Smooth muscle cell (in vitro differentiated cells): Measurements from ENCODE around the gene GART. TPM values are rescaled to one million over a fixed set of nuclear protein-coding genes. Genes with fewer than 3 reads are reported as not detected.

Source experiments
- DNase-seq: peaks from one replicate; lab custom pipeline; 2025; ENCODE audit not compliant: unreplicated experiment; lab: John Stamatoyannopoulos, UW
- H2AFZ ChIP-seq: fragments of 200-600 bp; sonication (generic); 2 replicates; pipeline ENCODE4 v1.6.0; 2016; ENCODE audit warnings: antibody characterized with exemption, low read depth, mild to moderate bottlenecking
- H3F3A ChIP-seq: fragments of 200-600 bp; sonication (generic); 2 replicates; pipeline ENCODE4 v1.6.0; 2017; ENCODE audit warnings: antibody characterized with exemption, low read depth
- H3K27ac ChIP-seq: fragments of 200-600 bp; sonication (generic); 2 replicates; pipeline ENCODE4 v1.5.1; 2016; ENCODE audit warnings: low read depth, mild to moderate bottlenecking
- H3K27me3 ChIP-seq: fragments of 200-600 bp; sonication (generic); 2 replicates; pipeline ENCODE4 v1.6.1; 2016; ENCODE audit warnings: low read depth, mild to moderate bottlenecking
- H3K36me3 ChIP-seq: fragments of 200-600 bp; sonication (generic); 2 replicates; pipeline ENCODE4 v1.5.1; 2016; ENCODE audit warnings: low read depth
- H3K4me1 ChIP-seq: fragments of 200-600 bp; sonication (generic); 2 replicates; pipeline ENCODE4 v1.5.1; 2016; ENCODE audit warnings: low read depth
- H3K4me2 ChIP-seq: fragments of 200-600 bp; sonication (generic); 2 replicates; pipeline ENCODE4 v1.6.0; 2016; ENCODE audit warnings: mild to moderate bottlenecking
- H3K4me3 ChIP-seq: fragments of 200-600 bp; sonication (generic); 2 replicates; pipeline ENCODE4 v1.5.1; 2016; ENCODE audit warnings: mild to moderate bottlenecking
- H3K79me2 ChIP-seq: fragments of 200-600 bp; sonication (generic); 2 replicates; pipeline ENCODE4 v1.6.0; 2016; ENCODE audit warnings: low read depth, mild to moderate bottlenecking
- H3K9ac ChIP-seq: fragments of 200-600 bp; sonication (generic); 2 replicates; pipeline ENCODE4 v1.6.0; 2016; ENCODE audit warnings: low read depth
- H3K9me3 ChIP-seq: fragments of 200-600 bp; sonication (generic); replicated peaks from 2 replicates; pipeline ENCODE4 v1.5.1; 2016; ENCODE audit warnings: low read depth
- H4K20me1 ChIP-seq: fragments of 200-600 bp; sonication (generic); 2 replicates; pipeline ENCODE4 v1.6.0; 2016; ENCODE audit warnings: low read depth
- CTCF ChIP-seq: fragments of 200-600 bp; sonication (generic); IDR thresholded peaks from 2 replicates; pipeline ENCODE4 v1.5.1; 2017; ENCODE audit warnings: borderline replicate concordance, mild to moderate bottlenecking, antibody characterized with exemption; ENCODE audit not compliant: insufficient read depth, poor library complexity, severe bottlenecking
- WGBS: methylation state at CpG from one replicate; pipeline ENCODE4 v1.1.7; 2016; ENCODE audit warnings: low lambda C conversion rate; 5-methylcytosine and 5-hydroxymethylcytosine counted together
- polyA plus RNA-seq: library from polyadenylated mRNA; unstranded; fragments of >200 nt; fragmentation: Nextera tagmentation; extraction: Ambion mirVana; gene quantifications from 2 replicates; pipeline ENCODE4 v1.2.1, GENCODE V29; 2016
- total RNA-seq: library from RNA; depleted of rRNA; stranded (reverse); fragments of >200 nt; gene quantifications from 2 replicates; pipeline ENCODE4 v1.2.3, GENCODE V29; 2014

GART gene
- total and polyA plus RNA-seq, 2 experiments from 2014 or later, result 29.0 to 38.3 TPM

GRCh38 chr21:33568448-33568847 lies 26.5 kb upstream of the GART start:
- H3K4me2 ChIP-seq, result no peak overlapping the region
- H3F3A ChIP-seq, result peaks cover 50% of the 10 kb centered on the region
- H3K27me3 ChIP-seq, result no peaks in the 10 kb centered on the region
- peaks cover 58% of the 10 kb centered on the region for H3K79me2 ChIP-seq
- no peak for DNase-seq
- H2AFZ ChIP-seq, result no peak overlapping the region
- peaks cover 23% of the 10 kb centered on the region for H3K36me3 ChIP-seq
- peak overlapping the region; percentile 23 for H3K27ac ChIP-seq
- peaks cover 93% of the 10 kb centered on the region for H4K20me1 ChIP-seq
- H3K9ac ChIP-seq, result no peak overlapping the region
- H3K4me3 ChIP-seq, result no peak overlapping the region
- H3K9me3 ChIP-seq, result no peaks in the 10 kb centered on the region
- 99% methylated on average over 2 of the region's 2 CpGs for WGBS
- H3K4me1 ChIP-seq, result no peaks in the 10 kb centered on the region
- no peak for TF ChIP-seq CTCF

GRCh38 chr21:33567914-33568313 lies 26.0 kb upstream of the GART start:
- H3K79me2 ChIP-seq, result peaks cover 63% of the 10 kb centered on the region

GRCh38 chr21:33566514-33566913 lies 24.6 kb upstream of the GART start:
- no peaks in the 10 kb centered on the region for H3K4me1 ChIP-seq
- no peak overlapping the region for H3K9ac ChIP-seq
- peaks cover 73% of the 10 kb centered on the region for H3K79me2 ChIP-seq
- H3K9me3 ChIP-seq, result no peaks in the 10 kb centered on the region
- WGBS, result 94% methylated on average over 2 of the region's 2 CpGs
- H3K27me3 ChIP-seq, result no peaks in the 10 kb centered on the region
- TF ChIP-seq CTCF, result no peak
- H2AFZ ChIP-seq, result no peak overlapping the region
- peak overlapping the region; percentile 23 for H3K27ac ChIP-seq
- H3K4me2 ChIP-seq, result no peak overlapping the region
- DNase-seq, result no peak
- peaks cover 95% of the 10 kb centered on the region for H4K20me1 ChIP-seq
- no peak overlapping the region for H3K4me3 ChIP-seq
- H3F3A ChIP-seq, result peaks cover 42% of the 10 kb centered on the region
- peaks cover 19% of the 10 kb centered on the region for H3K36me3 ChIP-seq

More at GRCh38 chr21:33567914-33568313, 26.0 kb upstream of the GART start:
- Histone ChIP-seq H3K4me2 (no peak overlapping the region), H3K4me1 (no peaks in the 10 kb centered on the region), H3K36me3 (peaks cover 18% of the 10 kb centered on the region), H4K20me1 (peaks cover 93% of the 10 kb centered on the region), H2AFZ (no peak overlapping the region), H3K9me3 (no peaks in the 10 kb centered on the region), H3F3A (peaks cover 45% of the 10 kb centered on the region), H3K9ac (no peak overlapping the region), H3K27me3 (no peaks in the 10 kb centered on the region), H3K4me3 (no peak overlapping the region), H3K27ac (peak overlapping the region; percentile 23)
- DNase-seq, result no peak
- TF ChIP-seq CTCF, result no peak
- WGBS, result 84% methylated on average over 6 of the region's 6 CpGs

- Histone ChIP-seq H2AFZ (no peak overlapping the region), H3K4me1 (no peaks in the 10 kb centered on the region), H3K27me3 (no peaks in the 10 kb centered on the region), H3K9ac (no peak overlapping the region), H3K9me3 (no peaks in the 10 kb centered on the region), H3F3A (peaks cover 33% of the 10 kb centered on the region), H3K36me3 (peaks cover 40% of the 10 kb centered on the region), H3K79me2 (peaks cover 93% of the 10 kb centered on the region), H3K4me2 (no peak overlapping the region), H3K4me3 (no peak overlapping the region), H3K27ac (no peak overlapping the region), H4K20me1 (peaks cover 97% of the 10 kb centered on the region)
- 91% methylated on average over 2 of the region's 2 CpGs for WGBS
- TF ChIP-seq CTCF, result no peak
- DNase-seq, result no peak
These were observed 20.5 kb upstream of the GART start for GRCh38 chr21:33562389-33562788.
